ENCODE measurements around the gene MGAT4D. TPM values are rescaled to one million over a fixed set of nuclear protein-coding genes. Genes with fewer than 3 reads are reported as not detected.

MGAT4D gene
- total RNA-seq, 1 experiment from 2014 or later, result not detected

- POLR2A ChIA-PET, result no interaction called here
- H3K9me2 ChIP-seq (ENCODE audit: insufficient read depth), result no peaks in the 10 kb centered on the region
- no peak for DNase-seq (ENCODE audit: low read depth, low spot score)
- H3K27ac ChIP-seq (ENCODE audit: low read depth, low read length), result no peak overlapping the region
- CTCF ChIA-PET, result no interaction called here
- no peak overlapping the region for H3K4me2 ChIP-seq (ENCODE audit: low read length)
- H3K9ac ChIP-seq (ENCODE audit: low read length), result no peak overlapping the region
- H3K36me3 ChIP-seq (ENCODE audit: control insufficient read depth in 1 of 2, insufficient read depth in 2 of 2, low read length in 2 of 2), result no peaks in the 10 kb centered on the region
- no peaks in the 10 kb centered on the region for H4K20me1 ChIP-seq (ENCODE audit: insufficient read depth)
- no peaks in the 10 kb centered on the region for H3K79me2 ChIP-seq (ENCODE audit: insufficient read depth, low read length)
- no peak for ATAC-seq
- H3K27me3 ChIP-seq (ENCODE audit: insufficient read depth, low read length), result no peaks in the 10 kb centered on the region
- H3K9me3 ChIP-seq (ENCODE audit: control insufficient read depth in 1 of 2, insufficient read depth in 1 of 2, low read depth in 1 of 2, low read length in 2 of 2), result no peaks in the 10 kb centered on the region
- intact Hi-C loops (cut with micrococcal nuclease), result no loop called here
- no peak for TF ChIP-seq RAD21 (IDR thresholded peaks at IDR 0.05; ENCODE audit: low read depth)
- no peak for TF ChIP-seq TCF7L2 (IDR thresholded peaks at IDR 0.05; ENCODE audit: borderline replicate concordance, extremely low read depth, insufficient read depth, insufficient read length)
- TF ChIP-seq FOSL1 (IDR thresholded peaks at IDR 0.05; ENCODE audit: low read depth), result no peak
- no peak for TF ChIP-seq SP1 (IDR thresholded peaks at IDR 0.05; ENCODE audit: low read depth)
- TF ChIP-seq YY1 (IDR thresholded peaks at IDR 0.05; ENCODE audit: extremely low read depth, insufficient replicate concordance, low read depth, low read length), result no peak
- TF ChIP-seq SIN3A (IDR thresholded peaks at IDR 0.05; ENCODE audit: low read depth), result no peak
- TF ChIP-seq POLR2A (IDR thresholded peaks at IDR 0.05; ENCODE audit: borderline replicate concordance, extremely low read depth, insufficient read depth, insufficient read length), result no peak
- no peak for TF ChIP-seq ZFX (IDR thresholded peaks at IDR 0.05)
- no peak for TF ChIP-seq REST (IDR thresholded peaks at IDR 0.05; ENCODE audit: low read depth)
- TF ChIP-seq ATF3 (IDR thresholded peaks at IDR 0.05), result no peak
- TF ChIP-seq ELF1 (IDR thresholded peaks at IDR 0.05; ENCODE audit: borderline replicate concordance, low read depth), result no peak
- TF ChIP-seq EZH2 (IDR thresholded peaks at IDR 0.05), result no peak
- no peak for TF ChIP-seq EGR1 (IDR thresholded peaks at IDR 0.05; ENCODE audit: low read depth)
- TF ChIP-seq ZNF274 (IDR thresholded peaks at IDR 0.05; ENCODE audit: low read depth, low read length), result no peak
- TF ChIP-seq ZBTB33 (IDR thresholded peaks at IDR 0.05; ENCODE audit: extremely low read depth, insufficient replicate concordance, low read length), result no peak
- TF ChIP-seq CTCF (IDR thresholded peaks at IDR 0.05 in 2 of 3, conservative IDR thresholded peaks at IDR 0.05 in 1 of 3; ENCODE audit: borderline replicate concordance in 1 of 3, insufficient read depth in 1 of 3, low read depth in 2 of 3, low read length in 2 of 3), result no peak
- no peak for TF ChIP-seq CBX3 (IDR thresholded peaks at IDR 0.05; ENCODE audit: low read depth)
- no peak overlapping the region for H3K4me3 ChIP-seq (replicated peaks in 1 of 2; ENCODE audit: low read depth in 1 of 2, low read length in 2 of 2)
- H2AFZ ChIP-seq (ENCODE audit: low read depth, low read length, poor library complexity, severe bottlenecking), result no peak overlapping the region
- RAD21 ChIA-PET (ENCODE audit: low non-redundant PET in 1 of 2, low total read pairs in 2 of 2, uncharacterized antibody in 2 of 2, unreplicated experiment in 2 of 2), result no interaction called here
- no peaks in the 10 kb centered on the region for H3K4me1 ChIP-seq (ENCODE audit: control insufficient read depth in 1 of 2, insufficient read depth in 2 of 2, low read length in 2 of 2)
- BruUV-seq (replicated peaks), result no TSS peak
Measured at GRCh38 chr4:140466146-140466545, 31.9 kb downstream of the MGAT4D start.

All from HCT116 (cell line).